GM18868 (cell line): ENCODE measurements around the gene MEF2D.
A peak's percentile ranks its signal among the peaks of the same experiment; 100 is the strongest.

Source experiments
- ATAC-seq: cut with Tn5 transposase; IDR thresholded peaks from one replicate; pipeline ENCODE4 v1.9.1; 2021; ENCODE audit warnings: mild to moderate bottlenecking, moderate library complexity; ENCODE audit not compliant: unreplicated experiment

The MEF2D gene

GRCh38 chr1:156525071-156525501, 24.5 kb upstream of the MEF2D start:
- ATAC-seq, result no peak

GRCh38 chr1:156524481-156524869, 23.9 kb upstream of the MEF2D start:
- ATAC-seq, result no peak

- no peak for ATAC-seq
These were observed 23.4 kb upstream of the MEF2D start for GRCh38 chr1:156523801-156524480.

- ATAC-seq, result no peak
These were observed 21.9 kb upstream of the MEF2D start for GRCh38 chr1:156522443-156522970.

- no peak for ATAC-seq
These were observed 17.2 kb upstream of the MEF2D start for GRCh38 chr1:156517748-156518147.

GRCh38 chr1:156516821-156517220, 16.2 kb upstream of the MEF2D start:
- no peak for ATAC-seq

- no peak for ATAC-seq
These were observed 15.4 kb upstream of the MEF2D start for GRCh38 chr1:156515956-156516355.

GRCh38 chr1:156513185-156513584, 12.6 kb upstream of the MEF2D start:
- ATAC-seq, result no peak

- ATAC-seq, result no peak
These were observed 11.1 kb upstream of the MEF2D start for GRCh38 chr1:156511644-156512043.

GRCh38 chr1:156510709-156511108, 10.1 kb upstream of the MEF2D start:
- ATAC-seq, result no peak

- ATAC-seq, result no peak
These were observed 9.0 kb upstream of the MEF2D start for GRCh38 chr1:156509424-156510034.

GRCh38 chr1:156508955-156509234, 8.3 kb upstream of the MEF2D start:
- ATAC-seq, result no peak

- no peak for ATAC-seq
These were observed 7.8 kb upstream of the MEF2D start for GRCh38 chr1:156508205-156508954.

GRCh38 chr1:156506450-156506849, 5.9 kb upstream of the MEF2D start:
- ATAC-seq, result no peak

GRCh38 chr1:156505679-156506298, 5.2 kb upstream of the MEF2D start:
- ATAC-seq, result no peak

GRCh38 chr1:156504821-156505678, 4.5 kb upstream of the MEF2D start:
- peak; percentile 34 for ATAC-seq

- no peak for ATAC-seq
These were observed 3.9 kb upstream of the MEF2D start for GRCh38 chr1:156504438-156504813.

- no peak for ATAC-seq
These were observed 3.3 kb upstream of the MEF2D start for GRCh38 chr1:156503698-156504437.

GRCh38 chr1:156502894-156503697, 2.5 kb upstream of the MEF2D start:
- ATAC-seq, result no peak
